GM12892 (cell line): ENCODE measurements around the gene TMEM163.

Experiments used
- POLR2A ChIP-seq: IDR thresholded peaks from 2 replicates; pipeline ENCODE4 v1.6.1; 2011; ENCODE audit warnings: low read depth, low read length, control low read depth
- TAF1 ChIP-seq: IDR thresholded peaks from 2 replicates; pipeline ENCODE4 v1.6.1; 2011; ENCODE audit warnings: low read depth, mild to moderate bottlenecking, control low read depth, low read length, borderline replicate concordance

DNA sequence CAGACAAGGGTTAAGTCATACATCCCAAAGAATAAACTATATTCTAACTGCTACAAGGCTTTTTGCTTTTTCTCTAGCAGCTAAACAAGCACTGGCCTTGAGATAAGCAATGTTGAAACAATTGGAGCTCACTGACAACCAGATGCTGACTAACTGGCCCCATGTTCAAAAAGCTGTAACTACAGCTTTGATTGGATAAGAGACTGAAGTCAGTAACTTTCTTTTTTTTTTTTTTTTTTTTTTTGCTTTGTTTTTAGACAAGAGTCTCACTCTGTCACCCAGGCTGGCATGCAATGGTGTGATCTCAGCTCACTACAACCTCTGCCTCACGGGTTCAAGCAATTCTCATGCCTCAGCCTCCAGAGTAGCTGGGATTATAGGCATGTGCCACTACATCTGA lies 45.4 kb upstream of the TMEM163 start:
- no peak for TF ChIP-seq POLR2A
- no peak for TF ChIP-seq TAF1
